GM21529 (cell line): ENCODE measurements around the gene UHRF1.
"Not testable (repeated sequence)": the region's sequence is repeated elsewhere in the genome, so short reads cannot be mapped to it uniquely, and the experiment has no call there.

ENCODE experiments used
- ATAC-seq: cut with Tn5 transposase; IDR thresholded peaks from one replicate; pipeline ENCODE4 v1.9.1; 2021; ENCODE audit not compliant: unreplicated experiment

Gene UHRF1

GRCh38 chr19:4970558-4971423 lies 61.5 kb downstream of the UHRF1 start:
- ATAC-seq, result no peak

GRCh38 chr19:4971424-4971793 lies 62.1 kb downstream of the UHRF1 start:
- ATAC-seq, result no peak

GRCh38 chr19:4971816-4972495 lies 62.7 kb downstream of the UHRF1 start:
- ATAC-seq, result no peak

GRCh38 chr19:4972509-4973230 lies 63.4 kb downstream of the UHRF1 start:
- ATAC-seq, result no peak

GRCh38 chr19:4974880-4975469 lies 65.7 kb downstream of the UHRF1 start:
- ATAC-seq, result no peak

GRCh38 chr19:4975601-4976000 lies 66.3 kb downstream of the UHRF1 start:
- ATAC-seq, result not testable (repeated sequence)

GRCh38 chr19:4976401-4977298 lies 67.3 kb downstream of the UHRF1 start:
- no peak for ATAC-seq

- ATAC-seq, result no peak
Measured at GRCh38 chr19:4977299-4978174, 68.2 kb downstream of the UHRF1 start.

- ATAC-seq, result no peak
Measured at GRCh38 chr19:4979211-4979807, 70.0 kb downstream of the UHRF1 start.

- ATAC-seq, result no peak
Measured at GRCh38 chr19:4980067-4980466, 70.8 kb downstream of the UHRF1 start.

GRCh38 chr19:4980838-4981680 lies 71.8 kb downstream of the UHRF1 start:
- ATAC-seq, result no peak

- no peak for ATAC-seq
Measured at GRCh38 chr19:4981681-4981958, 72.3 kb downstream of the UHRF1 start.

- no peak for ATAC-seq
Measured at GRCh38 chr19:4983346-4984105, 74.2 kb downstream of the UHRF1 start.

- ATAC-seq, result no peak
Measured at GRCh38 chr19:4984106-4984380, 74.7 kb downstream of the UHRF1 start.

GRCh38 chr19:4984438-4984990 lies 75.2 kb downstream of the UHRF1 start:
- ATAC-seq, result no peak

- no peak for ATAC-seq
Measured at GRCh38 chr19:4985551-4985991, 76.3 kb downstream of the UHRF1 start.

- ATAC-seq, result no peak
Measured at GRCh38 chr19:4986056-4986455, 76.8 kb downstream of the UHRF1 start.
